Measurements from ENCODE around the gene DHX36.

DNA sequence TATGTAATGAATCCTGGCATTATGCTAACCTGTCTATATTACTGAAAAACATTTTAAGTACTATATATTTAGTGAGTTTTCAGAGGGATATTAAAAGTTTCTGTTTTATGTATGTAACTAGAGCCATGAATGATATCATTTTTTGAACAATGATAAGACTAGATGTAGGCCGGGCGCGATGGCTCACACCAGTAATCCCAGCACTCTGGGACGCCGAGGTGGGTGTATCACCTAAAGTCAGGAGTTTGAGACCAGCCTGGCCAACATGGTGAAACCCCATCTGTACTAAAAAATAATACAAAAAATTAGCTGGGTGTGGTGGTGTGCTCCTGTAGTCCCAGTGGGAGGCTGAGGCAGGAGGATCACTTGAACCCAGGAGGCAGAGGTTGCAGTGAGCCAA is 34.1 kb downstream of the DHX36 start:
- TF ChIP-seq, protein P1, sequence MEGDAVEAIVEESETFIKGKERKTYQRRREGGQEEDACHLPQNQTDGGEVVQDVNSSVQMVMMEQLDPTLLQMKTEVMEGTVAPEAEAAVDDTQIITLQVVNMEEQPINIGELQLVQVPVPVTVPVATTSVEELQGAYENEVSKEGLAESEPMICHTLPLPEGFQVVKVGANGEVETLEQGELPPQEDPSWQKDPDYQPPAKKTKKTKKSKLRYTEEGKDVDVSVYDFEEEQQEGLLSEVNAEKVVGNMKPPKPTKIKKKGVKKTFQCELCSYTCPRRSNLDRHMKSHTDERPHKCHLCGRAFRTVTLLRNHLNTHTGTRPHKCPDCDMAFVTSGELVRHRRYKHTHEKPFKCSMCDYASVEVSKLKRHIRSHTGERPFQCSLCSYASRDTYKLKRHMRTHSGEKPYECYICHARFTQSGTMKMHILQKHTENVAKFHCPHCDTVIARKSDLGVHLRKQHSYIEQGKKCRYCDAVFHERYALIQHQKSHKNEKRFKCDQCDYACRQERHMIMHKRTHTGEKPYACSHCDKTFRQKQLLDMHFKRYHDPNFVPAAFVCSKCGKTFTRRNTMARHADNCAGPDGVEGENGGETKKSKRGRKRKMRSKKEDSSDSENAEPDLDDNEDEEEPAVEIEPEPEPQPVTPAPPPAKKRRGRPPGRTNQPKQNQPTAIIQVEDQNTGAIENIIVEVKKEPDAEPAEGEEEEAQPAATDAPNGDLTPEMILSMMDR (IDR thresholded peaks at IDR 0.05 in 8 of 11, conservative IDR thresholded peaks at IDR 0.05 in 3 of 11) = no peak
- no peak for TF ChIP-seq POLR2AphosphoS5 (IDR thresholded peaks at IDR 0.05)
